Endothelial cell of umbilical vein (primary cell): ENCODE results near the gene PROM1. TPM values are rescaled to one million over a fixed set of nuclear protein-coding genes. Genes with fewer than 3 reads are reported as not detected.

Experiments
- BruUV-seq: library from RNA; stranded (reverse); fragments of 400-500 nt; replicated peaks from 2 replicates; lab custom pipeline; 2021; lab: Mats Ljungman, UMichigan
- CTCF ChIA-PET: fragments of 300-600, 350-600 bp; sonication (Branson Sonifier 250); formaldehyde crosslinking; loops from one replicate; lab custom pipeline; 2021; ENCODE audit warnings: antibody characterized with exemption, inconsistent platforms; lab: Charles Lee
- POLR2A ChIA-PET: fragments of 300-600, 350-600 bp; sonication (Branson Sonifier 250); formaldehyde crosslinking; loops from one replicate; lab custom pipeline; 2021; ENCODE audit warnings: antibody characterized with exemption, inconsistent platforms; lab: Charles Lee
- DNase-seq: peaks from one replicate; pipeline ENCODE4 v3.0.0-alpha.2; 2011; ENCODE audit warnings: low read depth, low spot score
- FAIRE-seq: peaks from 2 replicates; lab custom pipeline; 2011; peaks lifted over from hg19 to GRCh38; lab: Jason Lieb, UNC
- H2AFZ ChIP-seq: 2 replicates; pipeline ENCODE4 v1.6.0; 2012; ENCODE audit warnings: low read depth, low read length, control low read depth, inconsistent platforms
- H3K27ac ChIP-seq: 2 replicates; pipeline ENCODE4 v1.5.1; 2011; ENCODE audit warnings: low read depth, mild to moderate bottlenecking, control low read depth, low read length, moderate library complexity; ENCODE audit not compliant: insufficient read depth
- H3K27me3 ChIP-seq, 2 experiments: 2 replicates each; pipeline versions ENCODE4 v1.6.0 to v1.6.1; 2011; ENCODE audit warnings: low read length in 2 of 2, mixed read lengths in 1 of 2; ENCODE audit not compliant: control insufficient read depth in 2 of 2, insufficient read depth in 2 of 2
- H3K36me3 ChIP-seq, 2 experiments: 2 replicates in 1 of 2; 3 replicates in 1 of 2; pipeline ENCODE4 v1.5.1; 2011; ENCODE audit warnings: low read length in 2 of 2, mild to moderate bottlenecking in 1 of 2, moderate library complexity in 1 of 2; ENCODE audit not compliant: control insufficient read depth in 2 of 2, insufficient read depth in 2 of 2; ENCODE audit errors: extremely low read depth in 1 of 2
- H3K4me1 ChIP-seq: 3 replicates; pipeline ENCODE4 v1.5.1; 2011; ENCODE audit warnings: mild to moderate bottlenecking, low read length; ENCODE audit not compliant: control insufficient read depth, insufficient read depth; ENCODE audit errors: extremely low read depth
- H3K4me2 ChIP-seq: 2 replicates; pipeline ENCODE4 v1.6.1; 2011; ENCODE audit warnings: low read length, control low read depth, mixed read lengths; ENCODE audit not compliant: insufficient read depth
- H3K4me3 ChIP-seq, 3 experiments: fragments of 200-600 bp in 1 of 3; sonication (generic), shearing (Covaris generic) in 1 of 3; replicated peaks in 1 of 3; 2 replicates each; pipeline ENCODE4 v1.5.1; 2011 to 2016; ENCODE audit warnings: control low read depth in 3 of 3, low read length in 3 of 3, mild to moderate bottlenecking in 2 of 3, inconsistent platforms in 1 of 3, low read depth in 1 of 3, moderate library complexity in 1 of 3; ENCODE audit not compliant: insufficient read depth in 1 of 3
- H3K79me2 ChIP-seq: 2 replicates; pipeline ENCODE4 v1.6.0; 2012; ENCODE audit warnings: low read length, inconsistent platforms; ENCODE audit not compliant: control insufficient read depth, insufficient read depth
- H3K9ac ChIP-seq: replicated peaks from 2 replicates; pipeline ENCODE3; 2011; ENCODE audit warnings: low read length, control low read depth; ENCODE audit not compliant: insufficient read depth; ENCODE audit errors: extremely low read depth
- H3K9me1 ChIP-seq: replicated peaks from 3 replicates; pipeline ENCODE4 v1.6.0; 2011; ENCODE audit warnings: mild to moderate bottlenecking, low read length; ENCODE audit not compliant: control insufficient read depth, insufficient read depth; ENCODE audit errors: extremely low read depth
- H3K9me3 ChIP-seq: replicated peaks from 2 replicates; pipeline ENCODE4 v1.5.1; 2012; ENCODE audit warnings: low read length, inconsistent platforms; ENCODE audit not compliant: control insufficient read depth, insufficient read depth
- H4K20me1 ChIP-seq: replicated peaks from 2 replicates; pipeline ENCODE3; 2011; ENCODE audit warnings: mild to moderate bottlenecking, low read length; ENCODE audit not compliant: control insufficient read depth, insufficient read depth; ENCODE audit errors: extremely low read depth
- CTCF ChIP-seq, 2 donors: IDR thresholded peaks; 1 replicate in 1 of 2; 2 replicates in 1 of 2; pipeline ENCODE4 v1.5.1; 2011; ENCODE audit warnings: low read length in 2 of 2, mild to moderate bottlenecking in 2 of 2, moderate library complexity in 2 of 2, control low read depth in 1 of 2, inconsistent platforms in 1 of 2, low read depth in 1 of 2; ENCODE audit not compliant: insufficient read depth in 1 of 2; ENCODE audit errors: extremely low read depth in 1 of 2
- EZH2 ChIP-seq: IDR thresholded peaks from 2 replicates; pipeline ENCODE4 v1.6.1; 2012; ENCODE audit warnings: borderline replicate concordance, low read depth, mild to moderate bottlenecking, moderate library complexity, low read length, inconsistent platforms; ENCODE audit not compliant: severe bottlenecking
- FOS ChIP-seq: IDR thresholded peaks from 2 replicates; pipeline ENCODE4 v1.6.1; 2011; ENCODE audit warnings: mild to moderate bottlenecking, low read length, moderate library complexity, borderline replicate concordance; ENCODE audit not compliant: insufficient read depth
- GATA2 ChIP-seq: IDR thresholded peaks from 2 replicates; pipeline ENCODE4 v1.7.0; 2011; ENCODE audit warnings: low read depth, mild to moderate bottlenecking, moderate library complexity, mixed read lengths, low read length; ENCODE audit not compliant: insufficient read length, insufficient read depth
- JUN ChIP-seq: IDR thresholded peaks from 2 replicates; pipeline ENCODE4 v1.6.1; 2011; ENCODE audit warnings: borderline replicate concordance, low read depth; ENCODE audit not compliant: insufficient read length, insufficient read depth
- MYC ChIP-seq: IDR thresholded peaks from one replicate; pipeline ENCODE4 v1.6.1; 2011; ENCODE audit warnings: mild to moderate bottlenecking, low read depth, low read length
- POLR2A ChIP-seq: IDR thresholded peaks from 2 replicates; pipeline ENCODE4 v1.6.1; 2012; ENCODE audit warnings: low read depth, mild to moderate bottlenecking, control low read depth, low read length
- POLR2AphosphoS5 ChIP-seq: IDR thresholded peaks from 2 replicates; pipeline ENCODE4 v1.6.1; 2012; ENCODE audit warnings: low read depth, mild to moderate bottlenecking, control low read depth, low read length, moderate library complexity; ENCODE audit not compliant: insufficient read depth
- dilution Hi-C: fragments of 300-500 bp; cut with MboI; formaldehyde crosslinking; loops from one replicate; pipeline ENCODE4 v1.15.0; 2019; ENCODE audit warnings: low sequenced_read_pairs; ENCODE audit not compliant: extremely low pct_ligation_motif_present
- intact Hi-C: fragments of 100-400 bp; cut with micrococcal nuclease; formaldehyde crosslinking; loops from one replicate; pipeline ENCODE4 v1.10.0; 2022
- polyA plus RNA-seq, 4 experiments: library from polyadenylated mRNA; depleted of rRNA in 3 of 4; stranded (reverse) in 3 of 4; unstranded in 1 of 4; fragments of >200 nt; gene quantifications; 2 replicates each; pipeline versions ENCODE4 v1.2.1 to v1.2.3, GENCODE V29; 2011 to 2012; ENCODE audit warnings: missing spikeins in 1 of 4
- total RNA-seq: library from RNA; stranded (reverse); gene quantifications from 2 replicates; pipeline ENCODE4 v1.2.3, GENCODE V29; 2021
- TF ChIP-seq, protein P1 (sequence below): IDR thresholded peaks from 2 replicates; pipeline ENCODE4 v1.6.1; 2011; ENCODE audit not compliant: insufficient read depth, insufficient read length

PROM1 gene
- total and polyA plus RNA-seq, 2 donors (not counting 3 experiments of a cell fraction or from before 2014, with no cell fraction given) = 0.36 to 1.7 TPM

DNA sequence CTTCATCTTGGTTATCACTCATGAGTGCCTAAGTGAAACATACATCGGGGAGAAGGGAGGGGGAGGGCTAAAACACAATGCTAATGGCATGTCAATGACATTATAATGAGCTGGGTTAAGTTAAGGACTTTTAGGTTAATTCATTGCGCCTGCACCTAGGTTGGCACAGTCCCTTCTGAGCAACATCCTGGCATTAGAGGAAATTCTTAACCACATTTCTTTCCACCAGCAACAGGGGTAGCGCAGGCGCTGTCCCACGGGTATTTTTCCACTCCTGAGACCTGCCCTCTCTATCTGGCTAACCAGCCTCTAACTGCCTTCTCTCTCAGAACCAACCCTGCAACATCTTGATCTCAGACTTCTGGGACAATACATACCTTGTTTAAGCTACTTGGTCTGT lies 39.0 kb upstream of the PROM1 start:
- Histone ChIP-seq H3K9me1 (no peaks in the 10 kb centered on the region), H3K36me3 (no peaks in the 10 kb centered on the region), H3K4me1 (no peaks in the 10 kb centered on the region), H3K79me2 (no peaks in the 10 kb centered on the region), H3K4me3 (no peak overlapping the region), H3K9me3 (no peaks in the 10 kb centered on the region), H3K27ac (no peak overlapping the region), H3K27me3 (peaks cover 0 to 6% of the 10 kb centered on the region in 2 experiments), H3K4me2 (no peak overlapping the region), H2AFZ (no peak overlapping the region), H3K9ac (no peak overlapping the region), H4K20me1 (no peaks in the 10 kb centered on the region)
- CTCF ChIA-PET = no interaction called here
- DNase-seq (no peak), FAIRE-seq (no peak)
- BruUV-seq = no TSS peak
- TF ChIP-seq POLR2A (no peak), GATA2 (no peak), EZH2 (no peak), CTCF (IDR thresholded peaks at IDR 0.05; ENCODE audit: extremely low read depth in 1 of 2, insufficient read depth in 1 of 2, low read depth in 1 of 2, low read length in 2 of 2) (no peak), MYC (no peak)
- TF ChIP-seq, protein P1, sequence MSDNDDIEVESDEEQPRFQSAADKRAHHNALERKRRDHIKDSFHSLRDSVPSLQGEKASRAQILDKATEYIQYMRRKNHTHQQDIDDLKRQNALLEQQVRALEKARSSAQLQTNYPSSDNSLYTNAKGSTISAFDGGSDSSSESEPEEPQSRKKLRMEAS = no peak
- POLR2A ChIA-PET = no interaction called here
- dilution Hi-C loops = no loop called here
- intact Hi-C loops = no loop called here

GRCh38 chr4:16122308-16122711 lies 38.5 kb upstream of the PROM1 start:
- Histone ChIP-seq H3K9me3 (no peaks in the 10 kb centered on the region), H3K9me1 (no peaks in the 10 kb centered on the region), H4K20me1 (no peaks in the 10 kb centered on the region), H3K4me3 (no peak overlapping the region), H3K9ac (no peak overlapping the region), H3K27me3 (peaks cover 0 to 6% of the 10 kb centered on the region in 2 experiments), H3K27ac (no peak overlapping the region), H2AFZ (no peak overlapping the region), H3K79me2 (no peaks in the 10 kb centered on the region), H3K4me2 (no peak overlapping the region), H3K4me1 (no peaks in the 10 kb centered on the region), H3K36me3 (no peaks in the 10 kb centered on the region)
- no peak for TF ChIP-seq MYC
- no peak for TF ChIP-seq GATA2
- no peak for TF ChIP-seq JUN
- TF ChIP-seq, protein P1 = no peak
- no peak for TF ChIP-seq POLR2A
- no peak for TF ChIP-seq EZH2
- no peak for TF ChIP-seq CTCF (IDR thresholded peaks at IDR 0.05; ENCODE audit: extremely low read depth in 1 of 2, insufficient read depth in 1 of 2, low read depth in 1 of 2, low read length in 2 of 2)
- TF ChIP-seq FOS = no peak
- TF ChIP-seq POLR2AphosphoS5 = no peak
- intact Hi-C loops (no loop called here), dilution Hi-C loops (no loop called here)
- DNase-seq (no peak), FAIRE-seq (no peak)
- ChIA-PET POLR2A (no interaction called here), CTCF (no interaction called here)
- BruUV-seq = no TSS peak
